GM18499 (cell line): ENCODE measurements around the gene PCCA.
"Not testable (repeated sequence)": the region's sequence is repeated elsewhere in the genome, so short reads cannot be mapped to it uniquely, and the experiment has no call there.

Source experiments
- ATAC-seq: cut with Tn5 transposase; IDR thresholded peaks from one replicate; pipeline ENCODE4 v1.9.1; 2021; ENCODE audit warnings: moderate number of reproducible peaks; ENCODE audit not compliant: insufficient read depth, unreplicated experiment

The PCCA gene

GRCh38 chr13:100297413-100297812 lies 208.5 kb downstream of the PCCA start:
- ATAC-seq = no peak

GRCh38 chr13:100298116-100298681 lies 209.3 kb downstream of the PCCA start:
- ATAC-seq = no peak

GRCh38 chr13:100298691-100299090 lies 209.8 kb downstream of the PCCA start:
- no peak for ATAC-seq

GRCh38 chr13:100300243-100300642 lies 211.3 kb downstream of the PCCA start:
- ATAC-seq = no peak

GRCh38 chr13:100300708-100301107 lies 211.8 kb downstream of the PCCA start:
- ATAC-seq = no peak

GRCh38 chr13:100301418-100301817 lies 212.5 kb downstream of the PCCA start:
- no peak for ATAC-seq

GRCh38 chr13:100302391-100302790 lies 213.5 kb downstream of the PCCA start:
- ATAC-seq = no peak

- no peak for ATAC-seq
Observed at GRCh38 chr13:100304229-100304628, 215.3 kb downstream of the PCCA start.

GRCh38 chr13:100305398-100305797 lies 216.5 kb downstream of the PCCA start:
- ATAC-seq = no peak

- no peak for ATAC-seq
Observed at GRCh38 chr13:100306030-100306429, 217.1 kb downstream of the PCCA start.

GRCh38 chr13:100306434-100306999 lies 217.6 kb downstream of the PCCA start:
- ATAC-seq = no peak

- ATAC-seq = no peak
Observed at GRCh38 chr13:100314132-100314910, 225.4 kb downstream of the PCCA start.

GRCh38 chr13:100315522-100315921 lies 226.6 kb downstream of the PCCA start:
- ATAC-seq = no peak

GRCh38 chr13:100318473-100318872 lies 229.6 kb downstream of the PCCA start:
- ATAC-seq = not testable (repeated sequence)

- ATAC-seq = no peak
Observed at GRCh38 chr13:100323937-100324336, 235.0 kb downstream of the PCCA start.

- ATAC-seq = no peak
Observed at GRCh38 chr13:100330662-100331061, 241.8 kb downstream of the PCCA start.

GRCh38 chr13:100333141-100333540 lies 244.2 kb downstream of the PCCA start:
- ATAC-seq = no peak

- no peak for ATAC-seq
Observed at GRCh38 chr13:100334214-100334613, 245.3 kb downstream of the PCCA start.

- no peak for ATAC-seq
Observed at GRCh38 chr13:100336795-100337516, 248.1 kb downstream of the PCCA start.

- ATAC-seq = no peak
Observed at GRCh38 chr13:100338275-100338674, 249.4 kb downstream of the PCCA start.

GRCh38 chr13:100339411-100339940 lies 250.6 kb downstream of the PCCA start:
- ATAC-seq = no peak
